HG03060 (cell line): Measurements from ENCODE around the gene VPS50.

Source experiments
- ATAC-seq: cut with Tn5 transposase; IDR thresholded peaks from one replicate; pipeline ENCODE4 v1.9.1; 2021; ENCODE audit warnings: low read depth, moderate number of reproducible peaks; ENCODE audit not compliant: unreplicated experiment

The VPS50 gene

GRCh38 chr7:93392984-93393383 is 160.8 kb downstream of the VPS50 start:
- ATAC-seq, result no peak

GRCh38 chr7:93399642-93400041 is 167.5 kb downstream of the VPS50 start:
- no peak for ATAC-seq

GRCh38 chr7:93402944-93403343 is 170.8 kb downstream of the VPS50 start:
- ATAC-seq, result no peak

- no peak for ATAC-seq
These were observed 175.1 kb downstream of the VPS50 start for GRCh38 chr7:93407239-93407638.

GRCh38 chr7:93409324-93409723 is 177.2 kb downstream of the VPS50 start:
- ATAC-seq, result no peak
